ENCODE measurements around the gene GPR157.
"Not testable (repeated sequence)": the region's sequence is repeated elsewhere in the genome, so short reads cannot be mapped to it uniquely, and the experiment has no call there.

GPR157 gene

DNA sequence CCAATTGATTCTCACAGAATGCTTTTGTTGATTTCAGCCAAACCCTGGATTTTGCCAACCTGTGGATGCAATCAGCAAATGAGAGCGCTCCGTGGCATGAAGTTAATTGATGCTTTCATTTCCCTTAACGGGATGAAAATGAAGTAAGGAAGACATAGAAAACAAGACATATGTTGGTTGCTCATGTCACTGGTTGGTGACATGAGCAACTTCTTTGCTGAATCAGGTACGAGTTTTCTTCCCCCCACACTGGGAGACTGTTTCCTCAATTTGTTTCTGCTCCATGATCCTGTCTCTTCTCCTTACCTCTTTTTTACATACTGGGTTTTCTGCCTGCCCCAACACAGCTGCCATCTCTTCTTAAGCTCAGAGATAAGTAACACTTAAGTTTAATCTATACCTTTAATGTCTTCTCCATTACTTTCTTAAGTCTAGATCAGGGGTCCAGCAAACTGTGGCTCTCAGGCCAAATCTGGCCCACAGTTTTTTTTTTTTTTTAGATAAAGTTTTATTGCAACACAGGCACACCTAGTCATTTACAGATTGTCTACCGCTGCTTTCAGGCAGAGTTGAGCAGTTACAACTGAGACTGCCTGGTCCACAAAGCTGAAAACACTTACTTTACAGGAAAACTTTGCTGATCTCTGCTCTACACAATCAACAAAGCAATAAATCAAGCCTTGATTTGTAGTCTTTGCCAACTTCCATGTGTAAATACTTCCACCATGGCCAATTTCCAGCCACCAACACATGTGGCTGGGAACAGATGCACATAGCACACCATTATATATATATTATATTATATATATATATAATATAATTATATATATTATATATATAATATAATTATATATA, 13.3 kb downstream of the GPR157 start:
- peak; percentile 17 for DNase-seq

GRCh38 chr1:9112961-9113880, 15.7 kb downstream of the GPR157 start:
- DNase-seq, result no peak

DNA sequence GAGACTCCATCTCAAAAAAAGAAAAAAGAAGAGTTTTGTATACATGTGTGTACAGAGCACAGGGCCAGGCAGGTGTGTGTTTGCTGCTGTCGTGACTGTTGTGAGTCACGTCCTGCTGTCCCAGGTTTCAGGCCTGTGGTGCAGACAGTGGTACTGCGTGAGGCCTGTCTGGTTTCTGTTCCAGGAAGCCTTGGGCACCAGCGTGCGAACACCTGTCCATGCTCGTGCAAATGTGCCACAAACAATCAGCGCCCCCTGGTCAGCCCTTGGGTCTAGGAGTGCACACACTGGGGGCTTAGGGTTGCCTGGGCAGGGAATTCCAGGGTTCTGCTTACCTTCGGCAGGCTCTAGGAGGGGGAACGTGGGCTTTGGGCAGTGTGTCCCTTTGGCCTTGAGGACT, 16.9 kb downstream of the GPR157 start:
- DNase-seq, result peak; percentile 60

DNA sequence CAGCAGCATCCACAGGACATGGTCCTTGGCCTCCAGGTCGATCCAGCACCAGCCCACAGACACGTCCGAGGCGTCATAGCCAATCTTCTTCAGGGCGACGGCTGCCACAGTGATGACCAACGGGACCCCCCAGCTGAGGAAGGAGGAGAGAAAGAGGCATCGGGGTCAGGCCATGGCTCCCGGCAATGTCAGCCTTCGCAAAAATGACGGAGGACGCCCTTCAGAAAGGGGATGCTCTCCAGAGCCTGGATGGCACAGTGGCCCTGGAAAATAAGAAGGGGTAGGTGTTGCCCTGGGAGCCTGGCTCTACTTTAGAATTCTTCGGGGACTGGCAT, 17.6 kb downstream of the GPR157 start:
- no peak for DNase-seq

- peak; percentile 87 for DNase-seq
These were observed 18.1 kb downstream of the GPR157 start for GRCh38 chr1:9110669-9111356.

GRCh38 chr1:9108056-9108665, 20.7 kb downstream of the GPR157 start:
- no peak for DNase-seq

DNA sequence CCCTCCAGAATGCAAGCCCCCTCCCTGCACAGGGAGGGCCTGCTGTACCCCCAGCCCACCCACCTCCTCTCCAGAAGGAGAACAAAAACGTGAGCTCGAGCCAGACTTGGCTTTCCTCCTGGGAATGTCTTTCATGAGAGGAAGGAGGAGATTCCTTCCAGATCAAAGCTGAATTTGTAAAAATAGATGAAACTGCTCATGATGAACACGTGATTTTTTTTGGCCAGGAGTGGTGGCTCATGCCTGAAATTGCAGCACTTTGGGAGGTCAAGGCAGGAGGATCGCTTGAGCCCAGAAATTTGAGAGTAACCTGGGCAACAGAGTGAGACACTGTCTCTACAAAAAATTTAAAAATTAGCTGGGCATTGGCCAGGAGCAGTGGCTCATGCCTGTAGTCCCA, 21.8 kb downstream of the GPR157 start:
- no peak for DNase-seq

DNA sequence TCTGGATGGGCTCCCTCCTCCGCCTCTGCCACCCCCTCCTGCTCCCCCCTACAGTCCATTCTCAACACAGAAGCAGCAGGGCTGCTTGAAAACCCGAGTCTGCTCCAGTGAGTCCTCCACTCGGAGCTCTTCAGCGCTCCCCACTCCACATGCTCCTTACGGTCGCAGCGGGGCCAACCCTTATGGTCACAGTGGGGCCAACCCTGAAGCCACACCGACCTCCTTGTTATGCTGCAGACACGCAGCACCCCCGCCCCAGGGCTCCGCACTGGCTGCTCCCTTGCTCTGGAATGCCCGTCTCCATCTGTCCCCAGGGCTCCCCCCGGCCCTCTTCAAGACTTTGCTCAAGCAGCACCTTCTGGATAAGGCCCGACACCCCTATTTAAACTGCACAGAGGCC, 22.6 kb downstream of the GPR157 start:
- DNase-seq, result no peak

- no peak for DNase-seq
These were observed 23.5 kb downstream of the GPR157 start for GRCh38 chr1:9105336-9105867.

DNA sequence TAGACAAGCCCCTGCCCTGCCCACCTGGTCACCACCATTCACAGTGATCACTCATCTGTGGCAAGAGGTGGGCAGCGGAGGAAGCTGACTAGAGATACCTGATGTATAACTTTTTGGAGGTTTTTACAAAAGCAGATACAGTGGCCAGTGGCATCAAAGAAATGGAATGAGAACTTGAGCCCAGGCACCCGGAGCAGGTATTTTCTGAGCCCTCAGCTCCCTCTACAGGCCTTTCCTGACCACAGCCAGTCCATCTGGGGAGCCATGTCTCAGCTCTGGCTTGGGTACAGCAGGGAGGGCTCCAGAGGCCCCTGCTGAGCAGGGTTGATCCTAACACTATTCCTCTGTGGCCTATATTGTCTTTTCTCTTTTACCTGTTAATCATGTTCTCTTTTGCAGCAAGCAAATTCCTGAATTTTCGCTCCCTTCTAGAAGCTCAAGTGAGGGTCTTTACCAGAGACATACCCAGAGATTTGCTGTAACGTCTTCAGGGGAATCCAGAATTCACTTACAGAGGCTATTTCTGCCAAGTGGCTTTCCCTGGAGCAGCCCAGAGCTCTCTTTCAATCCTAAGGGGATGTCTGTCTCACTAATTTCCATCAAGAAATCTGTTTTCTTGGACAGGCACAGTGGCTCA, 27.3 kb downstream of the GPR157 start:
- peak; percentile 35 for DNase-seq

GRCh38 chr1:9100471-9101043, 28.3 kb downstream of the GPR157 start:
- no peak for DNase-seq

- no peak for DNase-seq
These were observed 29.3 kb downstream of the GPR157 start for GRCh38 chr1:9099555-9099954.

DNA sequence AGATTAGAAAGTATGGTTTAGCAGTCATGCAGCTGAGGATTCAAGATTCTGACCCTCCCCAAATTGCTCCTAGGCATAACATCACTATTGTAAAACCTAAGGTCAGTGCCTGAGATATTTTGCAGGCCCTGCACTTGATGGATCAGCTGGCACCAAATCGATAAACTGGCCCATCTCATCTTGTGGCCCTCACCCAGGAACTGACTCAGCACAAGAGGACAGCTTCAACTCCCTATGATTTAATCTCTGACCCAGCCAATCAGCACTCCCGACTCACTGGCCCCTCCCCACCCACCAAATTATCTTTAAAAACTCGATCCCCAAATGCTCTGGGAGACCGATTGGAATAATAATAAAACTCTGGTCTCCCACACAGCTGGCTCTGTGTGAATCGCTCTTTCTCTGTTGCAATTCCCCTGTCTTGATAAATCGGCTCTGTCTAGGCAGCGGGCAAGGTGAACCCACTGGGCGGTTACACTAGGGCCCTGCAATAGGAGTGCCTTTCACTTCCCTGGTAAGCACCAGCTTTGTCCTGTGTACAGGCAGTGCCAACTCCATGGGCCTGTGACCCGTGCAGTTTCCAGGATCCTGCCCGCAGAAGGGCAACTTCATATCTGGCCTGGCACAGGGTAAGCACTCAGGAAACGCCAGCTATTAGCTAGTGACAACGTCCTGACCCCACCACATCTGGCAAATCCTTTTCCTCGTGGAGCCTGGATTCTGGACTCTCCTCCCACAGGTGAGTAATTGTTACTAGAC, 30.8 kb downstream of the GPR157 start:
- no peak for DNase-seq

GRCh38 chr1:9095818-9096217, 33.1 kb downstream of the GPR157 start:
- DNase-seq, result no peak

DNA sequence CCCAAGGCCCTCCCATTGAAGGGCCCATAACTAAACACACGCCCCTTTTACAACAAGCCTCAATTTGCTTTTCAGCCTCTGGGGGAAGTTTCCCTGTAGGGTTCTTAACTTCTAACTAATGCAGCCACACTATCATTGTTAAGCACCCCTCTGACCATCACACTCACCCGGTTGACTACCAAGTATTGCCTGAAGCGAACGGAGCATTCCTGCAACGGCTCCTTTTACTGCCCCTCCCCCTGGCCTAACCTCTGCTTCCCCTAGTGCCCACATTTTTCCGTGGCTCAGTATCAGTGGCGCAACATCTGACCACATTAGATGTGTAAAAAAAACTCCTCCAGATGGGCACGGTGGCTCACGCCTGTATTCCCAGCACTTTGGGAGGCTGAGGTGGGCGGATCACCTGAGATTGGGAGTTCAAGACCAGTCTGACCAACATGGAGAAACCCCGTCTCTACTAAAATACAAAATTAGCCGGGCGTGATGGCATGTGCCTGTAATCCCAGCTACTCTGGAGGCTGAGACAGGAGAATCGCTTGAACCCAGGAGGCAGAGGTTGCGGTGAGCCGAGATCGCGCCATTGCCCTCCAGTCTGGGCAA, 34.8 kb downstream of the GPR157 start:
- not testable (repeated sequence) for DNase-seq

DNA sequence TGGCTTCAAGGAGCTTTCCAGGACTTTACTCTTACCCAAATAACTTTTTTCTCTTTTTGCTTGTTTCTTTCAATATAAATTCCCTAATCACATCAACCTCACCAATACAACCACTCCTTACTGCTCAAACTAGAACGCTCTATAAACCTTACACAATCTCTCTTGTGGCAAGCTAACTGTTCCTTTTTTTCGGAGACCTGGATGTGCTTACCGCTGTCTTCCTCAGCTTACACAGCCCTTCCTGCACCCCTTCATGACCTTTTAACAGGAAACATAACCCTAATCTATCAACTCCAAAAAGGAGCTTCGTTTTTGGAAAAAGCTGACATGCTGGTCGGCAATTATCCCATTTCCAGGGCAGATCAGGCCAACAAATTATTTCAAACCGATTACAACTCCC, 35.3 kb downstream of the GPR157 start:
- no peak for DNase-seq

DNA sequence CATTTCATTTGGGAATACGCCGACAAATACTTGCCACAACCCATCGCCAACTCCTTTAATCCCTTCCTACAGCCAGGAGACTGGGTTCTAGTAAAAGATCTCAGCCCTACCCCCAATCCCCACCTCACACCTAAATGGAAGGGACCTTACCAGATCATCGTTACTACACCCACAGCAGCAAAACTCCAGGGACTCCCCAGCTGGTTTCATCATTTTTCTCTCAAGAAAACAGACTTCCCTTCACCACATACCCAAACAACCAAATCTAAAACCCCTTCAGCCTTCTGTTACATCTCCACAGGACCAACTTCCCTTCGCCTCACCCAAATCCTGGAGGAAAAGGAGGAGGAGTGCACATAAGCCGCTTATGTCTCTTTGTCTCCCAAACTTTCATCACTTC, 35.8 kb downstream of the GPR157 start:
- no peak for DNase-seq

- DNase-seq, result no peak
These were observed 40.1 kb downstream of the GPR157 start for GRCh38 chr1:9088807-9089206.

DNA sequence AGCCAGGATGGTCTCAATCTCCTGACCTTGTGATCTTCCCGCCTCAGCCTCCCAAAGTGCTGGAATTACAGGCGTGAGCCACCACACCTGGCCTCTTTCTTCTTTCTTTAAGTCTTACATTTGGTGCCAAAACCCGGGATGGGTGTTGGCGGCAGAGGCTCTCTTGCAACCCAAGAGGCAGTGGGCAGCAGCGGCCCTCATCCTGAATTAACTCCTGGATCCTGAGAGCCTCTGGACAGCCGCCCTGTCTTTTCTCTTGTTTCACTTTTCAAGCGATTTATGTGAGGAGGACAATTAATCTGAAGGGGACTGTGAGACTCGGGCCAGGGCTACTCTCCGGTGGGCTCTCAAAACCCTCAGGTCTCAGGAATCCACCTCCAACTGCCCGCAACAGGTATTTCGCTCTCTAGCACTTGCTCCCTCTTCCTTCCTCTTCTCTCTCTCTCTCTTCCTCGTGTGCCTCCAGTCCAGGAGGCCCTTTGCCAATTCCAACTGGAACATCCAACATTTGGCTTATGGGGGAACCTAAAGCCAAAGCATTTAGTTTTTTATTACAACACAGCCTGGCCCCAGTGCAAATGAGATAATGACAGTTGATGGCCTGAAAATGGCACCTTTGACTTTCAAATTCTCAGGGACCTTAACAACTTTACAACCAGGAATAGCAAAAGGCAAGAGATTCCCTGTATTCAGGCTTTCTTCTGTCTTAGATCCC, 41.3 kb downstream of the GPR157 start:
- DNase-seq, result no peak

DNA sequence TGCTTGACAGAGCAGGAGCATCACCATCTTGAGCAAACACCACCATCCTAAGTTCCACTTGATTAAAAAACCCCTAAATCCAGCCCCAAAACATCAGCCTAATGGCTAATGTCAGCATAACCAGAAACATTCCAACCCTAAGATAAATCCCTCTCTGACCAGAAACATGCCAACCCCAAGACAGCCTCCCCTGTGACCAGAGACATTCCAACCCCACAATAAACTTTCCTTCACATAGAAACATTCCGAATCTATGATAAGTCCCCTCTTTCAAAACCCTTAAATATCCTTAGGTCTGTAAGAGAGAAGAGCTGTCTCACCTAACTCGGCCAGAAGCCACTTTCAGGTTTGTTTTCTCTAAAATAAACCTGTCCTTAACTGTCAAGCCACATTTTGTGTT, 42.1 kb downstream of the GPR157 start:
- no peak for DNase-seq

Data from activated CD4-positive, alpha-beta T cell treated with anti-CD3 and anti-CD28 coated beads, Interleukin-10, Interleukin-2, amounts not matched to agents 100 ng/mL and 50 ng/mL, durations not matched to agents 16 hours and 8 hours (primary cell).